ENCODE measurements around the gene TSPAN1.

DNA sequence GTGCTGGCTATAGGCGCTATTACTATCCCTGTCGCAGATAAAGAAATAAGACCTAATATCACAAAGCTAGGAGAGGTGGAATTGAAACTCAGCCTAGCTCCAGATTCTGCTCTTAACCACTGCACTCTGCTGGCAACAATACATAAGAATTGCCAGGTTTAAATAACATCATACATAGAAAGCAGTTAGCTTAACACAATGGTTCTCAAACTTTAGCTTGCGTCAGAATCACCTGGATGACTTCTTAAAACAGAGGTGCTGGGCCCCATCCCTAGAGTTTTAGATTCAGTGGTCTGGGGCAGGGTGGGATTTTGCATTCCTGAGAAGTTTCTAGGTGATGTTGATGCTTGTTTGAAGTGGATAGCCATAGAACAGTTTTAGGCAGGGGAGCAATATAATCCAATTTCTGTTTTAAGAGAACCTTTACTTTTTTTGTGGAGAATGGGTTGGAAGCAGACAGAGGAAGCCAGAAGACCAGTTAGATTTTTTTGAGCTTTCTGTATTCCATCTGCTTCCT lies 24.4 kb downstream of the TSPAN1 start:
- TF ChIP-seq POLR2A (IDR thresholded peaks at IDR 0.05; ENCODE audit: extremely low read depth, insufficient read length) = no peak
- TF ChIP-seq, protein P1, sequence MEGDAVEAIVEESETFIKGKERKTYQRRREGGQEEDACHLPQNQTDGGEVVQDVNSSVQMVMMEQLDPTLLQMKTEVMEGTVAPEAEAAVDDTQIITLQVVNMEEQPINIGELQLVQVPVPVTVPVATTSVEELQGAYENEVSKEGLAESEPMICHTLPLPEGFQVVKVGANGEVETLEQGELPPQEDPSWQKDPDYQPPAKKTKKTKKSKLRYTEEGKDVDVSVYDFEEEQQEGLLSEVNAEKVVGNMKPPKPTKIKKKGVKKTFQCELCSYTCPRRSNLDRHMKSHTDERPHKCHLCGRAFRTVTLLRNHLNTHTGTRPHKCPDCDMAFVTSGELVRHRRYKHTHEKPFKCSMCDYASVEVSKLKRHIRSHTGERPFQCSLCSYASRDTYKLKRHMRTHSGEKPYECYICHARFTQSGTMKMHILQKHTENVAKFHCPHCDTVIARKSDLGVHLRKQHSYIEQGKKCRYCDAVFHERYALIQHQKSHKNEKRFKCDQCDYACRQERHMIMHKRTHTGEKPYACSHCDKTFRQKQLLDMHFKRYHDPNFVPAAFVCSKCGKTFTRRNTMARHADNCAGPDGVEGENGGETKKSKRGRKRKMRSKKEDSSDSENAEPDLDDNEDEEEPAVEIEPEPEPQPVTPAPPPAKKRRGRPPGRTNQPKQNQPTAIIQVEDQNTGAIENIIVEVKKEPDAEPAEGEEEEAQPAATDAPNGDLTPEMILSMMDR (IDR thresholded peaks at IDR 0.05; ENCODE audit: low read depth, low read length) = no peak
- TF ChIP-seq, protein P2, sequence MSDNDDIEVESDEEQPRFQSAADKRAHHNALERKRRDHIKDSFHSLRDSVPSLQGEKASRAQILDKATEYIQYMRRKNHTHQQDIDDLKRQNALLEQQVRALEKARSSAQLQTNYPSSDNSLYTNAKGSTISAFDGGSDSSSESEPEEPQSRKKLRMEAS (IDR thresholded peaks at IDR 0.05; ENCODE audit: low read depth, low read length) = no peak

Data from NB4 (cell line).